Vagina (tissue), 2 donors: ENCODE data around the gene PRRG2. TPM values are rescaled to one million over a fixed set of nuclear protein-coding genes. Genes with fewer than 3 reads are reported as not detected.

Source experiments
- DNase-seq, 2 donors: peaks; one replicate each; pipeline ENCODE4 v3.0.0-alpha.2; 2017; ENCODE audit errors: extremely low spot score in 2 of 2
- H3K27ac ChIP-seq: fragments of 200-600 bp; sonication (generic); one replicate; pipeline ENCODE4 v1.5.1; 2019
- H3K27me3 ChIP-seq: fragments of 200-600 bp; sonication (generic); one replicate; pipeline ENCODE4 v1.5.1; 2019
- H3K36me3 ChIP-seq, 2 donors: fragments of 200-600 bp; sonication (generic); one replicate each; pipeline ENCODE4 v1.5.1; 2017 to 2019
- H3K4me1 ChIP-seq: fragments of 200-600 bp; sonication (generic); one replicate; pipeline ENCODE4 v1.5.1; 2019
- H3K4me3 ChIP-seq, 2 donors: fragments of 200-600 bp; sonication (generic); 1 replicate in 1 of 2; 2 replicates in 1 of 2; pipeline ENCODE4 v1.5.1; 2016 to 2019
- H3K9me3 ChIP-seq: fragments of 200-600 bp; sonication (generic); one replicate; pipeline ENCODE4 v1.5.1; 2019
- POLR2A ChIP-seq, 2 donors: fragments of 450-650 bp; IDR thresholded peaks; one replicate each; pipeline ENCODE4 v1.6.1; 2017; ENCODE audit warnings: antibody characterized with exemption in 2 of 2, mild to moderate bottlenecking in 2 of 2, moderate library complexity in 2 of 2
- POLR2AphosphoS5 ChIP-seq, 2 donors: sonication (generic); formaldehyde crosslinking; IDR thresholded peaks; one replicate each; pipeline ENCODE4 v1.9.0; 2017; ENCODE audit warnings: antibody characterized with exemption in 2 of 2, mild to moderate bottlenecking in 2 of 2, low read depth in 1 of 2; ENCODE audit not compliant: insufficient read depth in 1 of 2
- intact Hi-C: fragments of 100-400 bp; cut with DNase I; formaldehyde crosslinking; loops from one replicate; pipeline ENCODE4 v1.15.1; 2023
- total RNA-seq: library from RNA; depleted of rRNA; stranded (reverse); fragments of >200 nt; gene quantifications from one replicate; pipeline ENCODE4 v1.2.3, GENCODE V29; 2016
- TF ChIP-seq, protein P1 (sequence below), 3 experiments: fragments of 450-650 bp in 2 of 3; fragments of 200-600 bp in 1 of 3; sonication (generic) in 1 of 3; IDR thresholded peaks; one replicate each; pipeline ENCODE4 v1.5.1; 2017 to 2019; ENCODE audit warnings: antibody characterized with exemption in 3 of 3, mild to moderate bottlenecking in 2 of 3, moderate library complexity in 2 of 3

The PRRG2 gene
- total RNA-seq, 1 donor from 2014 or later: 5.4 TPM

DNA sequence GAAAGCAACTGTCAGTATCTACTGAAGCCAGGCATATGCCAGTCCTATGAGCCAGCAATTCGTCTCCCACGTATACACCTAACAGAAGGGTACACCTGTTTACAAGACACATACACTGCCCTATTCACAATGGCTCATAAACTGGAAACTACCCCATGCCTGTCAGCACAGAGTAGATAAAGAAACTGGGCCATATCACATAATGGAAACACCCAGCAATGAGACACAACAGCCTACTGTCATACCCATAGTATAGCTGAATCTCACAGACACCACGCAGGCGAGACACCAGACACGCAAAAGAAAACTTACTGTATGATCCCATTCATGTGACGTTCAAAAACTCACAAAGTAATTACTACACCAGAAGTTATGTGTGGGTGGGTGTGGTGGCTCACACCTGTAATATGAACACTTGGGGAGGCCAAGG is 16.5 kb upstream of the PRRG2 start:
- H3K27me3 ChIP-seq: no peaks in the 10 kb centered on the region
- H3K27ac ChIP-seq: no peak overlapping the region
- TF ChIP-seq POLR2AphosphoS5 (IDR thresholded peaks at IDR 0.05; ENCODE audit: insufficient read depth in 1 of 2, low read depth in 1 of 2) (no peak), POLR2A (IDR thresholded peaks at IDR 0.05) (no peak)
- TF ChIP-seq, protein P1, sequence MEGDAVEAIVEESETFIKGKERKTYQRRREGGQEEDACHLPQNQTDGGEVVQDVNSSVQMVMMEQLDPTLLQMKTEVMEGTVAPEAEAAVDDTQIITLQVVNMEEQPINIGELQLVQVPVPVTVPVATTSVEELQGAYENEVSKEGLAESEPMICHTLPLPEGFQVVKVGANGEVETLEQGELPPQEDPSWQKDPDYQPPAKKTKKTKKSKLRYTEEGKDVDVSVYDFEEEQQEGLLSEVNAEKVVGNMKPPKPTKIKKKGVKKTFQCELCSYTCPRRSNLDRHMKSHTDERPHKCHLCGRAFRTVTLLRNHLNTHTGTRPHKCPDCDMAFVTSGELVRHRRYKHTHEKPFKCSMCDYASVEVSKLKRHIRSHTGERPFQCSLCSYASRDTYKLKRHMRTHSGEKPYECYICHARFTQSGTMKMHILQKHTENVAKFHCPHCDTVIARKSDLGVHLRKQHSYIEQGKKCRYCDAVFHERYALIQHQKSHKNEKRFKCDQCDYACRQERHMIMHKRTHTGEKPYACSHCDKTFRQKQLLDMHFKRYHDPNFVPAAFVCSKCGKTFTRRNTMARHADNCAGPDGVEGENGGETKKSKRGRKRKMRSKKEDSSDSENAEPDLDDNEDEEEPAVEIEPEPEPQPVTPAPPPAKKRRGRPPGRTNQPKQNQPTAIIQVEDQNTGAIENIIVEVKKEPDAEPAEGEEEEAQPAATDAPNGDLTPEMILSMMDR (IDR thresholded peaks at IDR 0.05): no peak
- intact Hi-C loops: no loop called here
- H3K9me3 ChIP-seq: no peaks in the 10 kb centered on the region
- peaks cover 0 to 3% of the 10 kb centered on the region in 2 donors for H3K36me3 ChIP-seq
- DNase-seq: no peak
- H3K4me1 ChIP-seq: peaks cover 33% of the 10 kb centered on the region
- H3K4me3 ChIP-seq: no peak overlapping the region

DNA sequence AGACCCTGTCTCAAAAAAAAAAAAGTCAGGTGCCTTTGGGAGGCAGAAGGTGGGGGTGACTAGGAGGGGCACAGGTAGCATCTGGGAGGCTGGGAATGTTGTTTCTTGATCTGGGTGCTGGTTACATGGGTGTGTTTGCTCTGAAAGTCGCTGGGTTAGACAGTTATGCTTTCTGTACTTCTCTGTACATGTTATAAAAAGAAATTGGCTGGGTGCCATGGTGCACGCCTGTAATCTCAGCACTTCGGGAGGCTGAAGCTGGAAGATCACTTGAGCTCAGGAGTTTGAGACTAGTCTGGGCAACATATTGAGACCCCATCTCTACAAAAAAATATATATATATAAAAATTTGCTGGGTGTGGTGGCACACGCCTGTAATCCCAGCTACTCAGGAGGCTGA is 15.9 kb upstream of the PRRG2 start:
- H3K27ac ChIP-seq: no peak overlapping the region

DNA sequence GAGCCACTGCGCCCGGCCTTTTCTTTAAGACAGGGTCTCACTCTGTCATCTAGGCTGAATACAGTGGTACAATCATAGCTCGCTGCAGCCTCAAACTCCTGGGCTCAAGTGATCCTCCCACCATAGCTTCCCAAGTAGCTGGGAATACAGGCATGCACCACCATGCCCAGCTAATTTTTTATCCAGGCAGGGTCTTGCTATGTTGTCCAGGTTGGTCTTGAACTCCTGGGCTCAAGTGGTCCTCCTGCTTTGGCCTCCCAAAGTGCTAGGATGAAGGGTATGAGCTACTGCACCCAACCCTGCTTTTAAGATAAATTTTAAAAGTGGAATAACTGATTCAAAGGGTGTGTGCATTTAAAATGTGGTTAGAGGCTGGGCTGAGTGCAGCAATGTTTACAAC is 14.8 kb upstream of the PRRG2 start:
- no peaks in the 10 kb centered on the region for H3K36me3 ChIP-seq
- TF ChIP-seq POLR2A (IDR thresholded peaks at IDR 0.05): no peak
- no peak for TF ChIP-seq POLR2AphosphoS5 (IDR thresholded peaks at IDR 0.05; ENCODE audit: insufficient read depth in 1 of 2, low read depth in 1 of 2)
- TF ChIP-seq, protein P1 (IDR thresholded peaks at IDR 0.05): no peak
- peaks cover 42% of the 10 kb centered on the region for H3K4me1 ChIP-seq
- no peak for DNase-seq
- no peaks in the 10 kb centered on the region for H3K9me3 ChIP-seq
- no peak overlapping the region for H3K4me3 ChIP-seq
- no peak overlapping the region for H3K27ac ChIP-seq
- H3K27me3 ChIP-seq: no peaks in the 10 kb centered on the region
- intact Hi-C loops: no loop called here

More for the DNA sequence above, 15.9 kb upstream of the PRRG2 start:
- peaks cover 34% of the 10 kb centered on the region for H3K4me1 ChIP-seq
- H3K9me3 ChIP-seq: no peaks in the 10 kb centered on the region
- no peak overlapping the region for H3K4me3 ChIP-seq
- no peak for TF ChIP-seq POLR2A (IDR thresholded peaks at IDR 0.05)
- no peak for TF ChIP-seq POLR2AphosphoS5 (IDR thresholded peaks at IDR 0.05; ENCODE audit: insufficient read depth in 1 of 2, low read depth in 1 of 2)
- TF ChIP-seq, protein P1 (IDR thresholded peaks at IDR 0.05): no peak
- intact Hi-C loops: no loop called here
- H3K27me3 ChIP-seq: no peaks in the 10 kb centered on the region
- no peak for DNase-seq
- no peaks in the 10 kb centered on the region for H3K36me3 ChIP-seq

DNA sequence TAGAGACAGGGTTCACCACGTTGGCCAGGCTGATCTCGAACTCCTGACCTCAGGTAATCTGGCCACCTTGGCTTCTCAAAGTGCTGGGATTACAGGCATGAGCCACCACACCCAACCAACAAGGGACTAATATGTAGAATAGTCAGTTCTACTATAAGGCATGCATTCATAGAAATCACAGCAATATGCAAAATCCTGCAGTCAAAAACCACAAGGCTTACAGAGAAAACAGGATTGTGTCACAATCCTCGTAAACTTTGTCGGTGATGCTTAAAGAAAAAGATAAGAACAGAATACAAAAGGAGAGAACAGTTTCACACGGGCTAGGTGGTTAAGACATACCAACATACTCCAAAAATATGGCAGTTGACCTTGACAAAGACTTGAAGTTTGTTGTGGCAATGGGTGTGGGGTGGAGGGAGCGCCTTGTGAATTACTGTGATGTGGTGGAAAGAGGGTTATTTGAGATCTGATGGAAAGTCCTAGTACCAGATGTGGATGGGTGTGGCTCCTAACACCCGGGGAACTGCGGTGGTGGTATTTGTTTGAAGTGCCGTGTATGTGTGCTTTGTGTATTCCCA is 13.2 kb upstream of the PRRG2 start:
- H3K4me1 ChIP-seq: peaks cover 42% of the 10 kb centered on the region
- TF ChIP-seq, protein P1 (IDR thresholded peaks at IDR 0.05): no peak
- TF ChIP-seq POLR2AphosphoS5 (IDR thresholded peaks at IDR 0.05; ENCODE audit: insufficient read depth in 1 of 2, low read depth in 1 of 2): no peak
- no peak for TF ChIP-seq POLR2A (IDR thresholded peaks at IDR 0.05)
- peak overlapping the region; percentile 15 for H3K27ac ChIP-seq

DNA sequence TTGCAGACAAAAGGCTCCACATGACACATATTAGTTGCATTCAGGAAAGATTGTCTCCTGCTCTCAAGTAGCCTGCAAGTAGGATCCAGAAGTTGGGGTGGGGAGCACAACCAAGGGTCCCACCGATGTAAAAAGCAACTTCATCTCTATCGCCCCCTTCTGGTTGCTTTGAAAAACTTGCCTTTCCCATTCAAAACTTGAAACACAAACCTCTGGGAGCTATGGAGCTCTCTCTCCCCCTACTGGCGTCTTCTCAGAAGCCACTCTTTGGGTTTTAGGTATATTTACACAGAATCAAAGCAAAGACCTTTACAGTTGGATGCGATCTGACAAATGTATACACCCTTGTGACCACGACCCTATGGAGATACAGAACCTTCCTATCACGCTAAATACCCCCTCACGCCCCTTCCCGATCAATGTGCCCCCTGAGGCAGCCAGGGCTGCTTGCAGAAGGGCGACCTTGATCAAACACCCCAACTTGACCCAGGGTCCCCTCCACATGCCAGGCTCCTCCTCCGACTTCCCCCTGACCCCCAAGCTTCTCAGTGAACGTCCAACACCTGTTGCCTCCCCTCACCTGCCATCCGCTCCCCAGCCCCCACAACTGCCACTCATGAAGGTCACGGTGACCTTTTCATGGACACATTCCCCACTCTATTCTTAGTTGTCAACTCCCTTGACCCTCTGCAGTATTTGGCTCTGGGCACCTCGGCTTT is 10.8 kb upstream of the PRRG2 start:
- Histone ChIP-seq H3K4me3 (no peak overlapping the region), H3K4me1 (peaks cover 33% of the 10 kb centered on the region), H3K27ac (peak overlapping the region; percentile 69), H3K36me3 (peaks cover 0 to 4% of the 10 kb centered on the region in 2 donors), H3K9me3 (no peaks in the 10 kb centered on the region), H3K27me3 (no peaks in the 10 kb centered on the region)
- DNase-seq: no peak
- TF ChIP-seq POLR2A (IDR thresholded peaks at IDR 0.05) (no peak), POLR2AphosphoS5 (IDR thresholded peaks at IDR 0.05; ENCODE audit: insufficient read depth in 1 of 2, low read depth in 1 of 2) (peak; percentile 12 to 87)
- TF ChIP-seq, protein P1 (IDR thresholded peaks at IDR 0.05): peak; percentile 86 to 96 (median 90)
- intact Hi-C loops: no loop called here

More for the DNA sequence above, 13.2 kb upstream of the PRRG2 start:
- Histone ChIP-seq H3K27me3 (no peaks in the 10 kb centered on the region), H3K4me3 (no peak overlapping the region), H3K36me3 (no peaks in the 10 kb centered on the region), H3K9me3 (no peaks in the 10 kb centered on the region)
- no peak for DNase-seq
- intact Hi-C loops: no loop called here
